GM18520 (cell line): Measurements from ENCODE around the gene ATF4.

ENCODE experiments used
- ATAC-seq: cut with Tn5 transposase; IDR thresholded peaks from one replicate; pipeline ENCODE4 v1.9.1; 2021; ENCODE audit not compliant: unreplicated experiment

ATF4 gene, protein sequence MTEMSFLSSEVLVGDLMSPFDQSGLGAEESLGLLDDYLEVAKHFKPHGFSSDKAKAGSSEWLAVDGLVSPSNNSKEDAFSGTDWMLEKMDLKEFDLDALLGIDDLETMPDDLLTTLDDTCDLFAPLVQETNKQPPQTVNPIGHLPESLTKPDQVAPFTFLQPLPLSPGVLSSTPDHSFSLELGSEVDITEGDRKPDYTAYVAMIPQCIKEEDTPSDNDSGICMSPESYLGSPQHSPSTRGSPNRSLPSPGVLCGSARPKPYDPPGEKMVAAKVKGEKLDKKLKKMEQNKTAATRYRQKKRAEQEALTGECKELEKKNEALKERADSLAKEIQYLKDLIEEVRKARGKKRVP

DNA sequence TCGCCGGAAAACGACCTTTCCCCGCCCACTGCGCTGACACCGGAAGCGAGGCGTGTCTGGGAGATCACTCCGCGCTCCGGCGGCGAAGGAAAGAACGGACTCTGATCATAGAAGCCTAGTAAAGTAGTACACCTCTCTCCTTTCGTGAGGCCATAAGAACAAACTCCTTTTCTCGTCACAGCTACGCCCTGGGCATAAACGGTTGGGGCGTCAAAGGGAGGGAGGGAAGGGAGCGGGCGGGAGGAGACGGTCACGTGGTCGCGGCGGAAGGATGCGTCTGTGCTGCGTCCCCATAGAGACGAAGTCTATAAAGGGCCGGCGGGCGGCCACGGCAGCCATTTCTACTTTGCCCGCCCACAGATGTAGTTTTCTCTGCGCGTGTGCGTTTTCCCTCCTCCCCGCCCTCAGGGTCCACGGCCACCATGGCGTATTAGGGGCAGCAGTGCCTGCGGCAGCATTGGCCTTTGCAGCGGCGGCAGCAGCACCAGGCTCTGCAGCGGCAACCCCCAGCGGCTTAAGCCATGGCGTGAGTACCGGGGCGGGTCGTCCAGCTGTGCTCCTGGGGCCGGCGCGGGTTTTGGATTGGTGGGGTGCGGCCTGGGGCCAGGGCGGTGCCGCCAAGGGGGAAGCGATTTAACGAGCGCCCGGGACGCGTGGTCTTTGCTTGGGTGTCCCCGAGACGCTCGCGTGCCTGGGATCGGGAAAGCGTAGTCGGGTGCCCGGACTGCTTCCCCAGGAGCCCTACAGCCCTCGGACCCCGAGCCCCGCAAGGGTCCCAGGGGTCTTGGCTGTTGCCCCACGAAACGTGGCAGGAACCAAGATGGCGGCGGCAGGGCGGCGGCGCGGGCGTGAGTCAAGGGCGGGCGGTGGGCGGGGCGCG lies at the start of gene ATF4:
Gene ATF4 (plus strand): TSS at position 337 of the 880 bp plus-strand sequence. CDS start 884 bp downstream, outside the sequence.
- ATAC-seq, result peak; percentile 22

DNA sequence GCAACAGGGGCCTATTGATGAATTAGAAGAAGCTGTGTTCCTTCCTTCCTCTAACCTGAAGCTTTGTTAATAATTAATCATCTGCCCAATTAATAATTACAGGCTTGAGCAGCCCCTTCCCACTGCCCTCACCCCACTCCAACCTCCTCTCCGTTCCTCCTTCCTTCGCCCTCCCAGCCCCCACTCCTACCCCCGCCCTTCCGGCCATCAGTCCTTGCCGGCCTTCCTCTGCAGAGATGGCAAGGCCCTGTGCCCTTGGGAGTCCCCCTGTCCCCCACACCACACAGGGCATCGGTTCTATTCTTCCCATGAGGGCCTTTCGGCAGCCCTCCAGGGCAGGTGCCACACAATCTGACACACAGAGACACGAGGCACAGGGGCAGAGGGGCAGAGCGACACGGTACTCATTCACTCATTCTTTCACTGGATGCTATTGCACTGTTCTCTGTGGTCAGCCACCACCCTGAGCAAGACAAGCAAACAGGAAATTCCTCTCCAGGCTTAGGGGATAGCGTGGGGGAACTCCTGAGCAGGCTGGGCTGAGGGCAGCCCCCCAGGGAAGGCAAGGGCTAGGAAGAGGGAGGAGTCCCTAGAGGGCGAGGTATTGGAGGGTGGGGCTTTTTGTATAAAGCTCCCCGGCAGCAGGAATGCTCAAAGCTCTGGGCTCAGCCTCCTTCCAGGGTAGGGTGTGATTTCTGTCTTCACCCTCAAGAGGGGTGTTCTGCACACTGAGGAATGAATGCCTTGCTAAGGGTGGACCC lies 48.8 kb upstream of the ATF4 start:
- peak; percentile 39 for ATAC-seq

DNA sequence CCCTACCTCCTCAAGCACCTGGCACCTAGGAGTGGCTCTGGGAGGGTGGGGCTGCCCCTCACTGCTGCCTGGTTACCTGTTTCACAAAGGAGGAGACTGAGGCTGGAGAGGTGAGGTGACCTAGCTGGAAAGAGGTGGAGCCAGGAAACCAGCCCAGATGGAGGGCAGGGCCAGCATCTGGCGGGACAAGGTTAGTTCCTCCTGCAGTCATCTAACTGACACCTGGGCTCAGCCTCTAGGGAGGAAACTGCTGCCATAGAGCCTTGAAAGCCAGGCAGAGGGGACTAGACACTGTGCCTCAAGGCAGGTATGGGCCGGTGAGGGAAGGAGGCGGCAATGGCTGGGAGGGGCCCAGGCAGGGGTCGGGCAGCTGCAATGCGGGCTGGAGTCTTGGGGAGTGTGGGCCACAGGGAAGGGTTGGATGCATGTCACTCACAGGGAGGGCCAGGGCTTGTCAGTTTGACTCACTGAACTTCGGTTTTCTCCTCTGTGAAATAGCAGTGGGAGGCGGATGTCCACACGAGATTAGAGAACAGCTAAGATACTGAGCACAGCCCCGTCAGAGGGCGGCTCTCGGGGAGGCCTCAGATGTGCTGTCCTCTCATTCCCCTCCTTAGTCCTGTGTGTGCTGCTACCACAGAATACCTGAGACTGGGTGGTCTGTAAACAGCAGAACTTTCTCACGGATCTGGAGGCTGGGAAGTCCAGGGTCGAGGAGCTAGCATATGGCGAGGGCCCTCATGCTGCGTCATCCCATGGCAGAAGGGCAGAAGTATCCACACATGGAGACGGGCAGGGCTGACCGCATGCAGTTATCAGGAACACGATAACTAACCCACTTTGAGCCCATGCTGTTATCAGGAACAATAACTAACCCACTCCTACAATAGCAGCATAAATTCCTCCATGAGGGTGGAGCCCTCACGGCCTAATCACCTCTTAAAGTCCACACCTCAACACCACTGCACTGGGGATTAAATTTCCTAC lies 47.5 kb upstream of the ATF4 start:
- ATAC-seq, result no peak

DNA sequence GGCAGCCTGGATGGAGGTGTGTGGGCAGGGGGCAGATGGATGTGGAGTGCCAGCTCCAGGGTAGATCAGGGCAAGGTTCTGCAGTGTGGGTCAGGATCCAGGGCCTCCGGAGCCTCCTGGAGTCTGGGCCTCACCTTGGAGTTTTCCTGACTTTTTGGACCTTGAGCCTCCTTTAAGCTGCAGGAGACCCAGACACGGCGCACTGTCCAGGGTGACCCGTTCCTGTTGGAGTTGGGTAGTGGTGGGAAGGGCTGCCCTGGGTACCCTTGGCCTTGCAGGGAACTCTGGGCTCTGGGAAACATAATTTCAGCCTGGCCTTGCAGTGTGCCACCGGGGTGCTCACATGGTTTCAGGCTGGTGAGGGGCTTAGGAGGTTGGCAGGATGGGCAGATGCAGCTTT lies 46.5 kb upstream of the ATF4 start:
- ATAC-seq, result no peak

DNA sequence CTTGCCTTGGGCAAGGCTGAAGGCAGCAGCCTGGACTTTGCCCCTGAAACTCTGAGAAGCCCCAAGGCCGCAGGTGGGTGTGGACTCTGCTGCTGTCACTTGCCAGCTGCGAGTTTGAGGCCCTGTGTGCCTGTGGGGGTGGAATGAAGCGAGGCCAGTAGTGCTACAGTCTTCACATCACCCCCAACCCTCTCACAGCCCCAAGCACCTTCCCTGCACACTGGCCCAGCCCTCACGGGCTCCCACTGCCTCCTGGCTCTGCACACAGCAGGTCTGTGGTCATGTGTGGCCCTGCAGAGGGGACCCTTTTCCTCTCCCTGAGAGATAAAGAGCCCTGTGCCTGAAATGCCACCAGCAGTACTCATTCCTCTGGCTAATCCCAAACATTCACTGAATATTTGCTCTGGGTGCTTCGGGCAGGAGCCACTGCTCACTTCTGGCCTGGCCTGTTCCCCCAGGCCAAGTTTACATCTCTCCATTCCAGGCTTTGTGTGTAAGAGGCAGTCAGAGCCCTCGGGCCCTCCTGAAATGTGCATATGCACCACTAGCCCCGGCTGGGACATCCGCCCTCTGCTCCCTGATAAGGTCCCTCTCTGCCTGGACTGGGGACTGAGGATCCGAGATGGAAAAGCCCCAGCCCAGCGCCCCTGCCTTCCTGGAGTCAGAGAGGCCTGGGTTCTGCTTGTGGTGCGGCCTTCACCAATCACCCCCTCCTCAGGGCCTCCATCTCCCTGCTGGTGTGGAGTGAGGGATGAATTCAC lies 45.8 kb upstream of the ATF4 start:
- ATAC-seq, result no peak

DNA sequence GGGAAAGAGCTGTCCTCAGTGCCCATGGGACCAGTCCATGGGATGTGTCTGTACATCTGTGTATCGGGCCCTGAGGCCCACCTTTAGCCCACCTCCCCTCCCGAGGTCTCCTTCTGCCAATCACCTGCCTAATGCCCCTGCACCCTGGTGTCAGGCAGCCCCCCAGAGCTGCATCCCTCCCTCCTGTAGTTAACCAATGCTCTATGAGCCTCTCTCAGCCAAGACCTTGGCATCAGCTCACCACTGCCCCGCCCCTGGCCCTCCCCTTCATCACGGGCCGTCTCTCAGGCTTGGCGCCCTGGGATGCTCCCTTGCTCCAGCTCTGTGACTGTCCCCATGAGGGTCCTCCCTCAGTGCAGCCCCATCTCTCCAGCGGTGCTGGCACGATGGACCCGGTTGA lies 45.0 kb upstream of the ATF4 start:
- no peak for ATAC-seq

DNA sequence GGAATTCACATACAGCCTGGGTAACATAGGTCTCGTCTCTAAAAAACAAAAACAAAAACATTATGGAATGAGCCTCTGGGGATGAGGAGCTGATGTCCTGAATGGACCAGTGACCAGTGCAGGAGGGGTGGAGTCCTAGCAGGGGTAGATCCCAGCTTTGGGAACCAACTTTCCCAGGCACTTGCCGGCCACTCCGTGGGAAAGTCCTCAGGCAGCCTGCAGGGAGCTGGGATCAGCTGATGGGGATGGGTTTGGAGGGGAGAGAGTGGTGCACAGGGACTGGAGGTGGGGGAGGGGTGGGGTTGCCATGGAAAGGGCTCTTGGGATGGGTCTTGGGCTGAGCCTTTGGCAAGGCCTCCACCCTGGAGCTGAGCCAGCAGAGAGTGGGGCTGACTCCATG lies 44.5 kb upstream of the ATF4 start:
- no peak for ATAC-seq

DNA sequence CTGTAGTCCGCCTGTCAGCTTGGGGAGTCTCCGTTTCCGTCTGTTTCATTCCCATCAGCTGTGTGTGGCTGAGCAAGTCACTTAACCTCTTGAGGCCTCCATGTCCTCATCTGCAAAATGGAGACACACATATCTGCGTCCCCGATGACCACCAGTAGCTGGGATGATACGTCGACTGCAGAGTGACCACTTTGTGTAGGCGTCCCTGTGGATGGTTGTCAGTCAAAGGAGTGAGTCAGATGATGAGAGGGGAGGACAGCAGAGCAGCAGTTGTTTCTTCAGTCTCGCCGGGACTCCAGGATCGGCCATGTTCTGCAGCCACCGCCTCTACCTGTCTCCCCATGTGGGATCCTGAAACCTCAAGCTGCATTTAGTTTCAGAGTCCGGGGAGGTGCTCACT lies 43.7 kb upstream of the ATF4 start:
- ATAC-seq, result no peak

DNA sequence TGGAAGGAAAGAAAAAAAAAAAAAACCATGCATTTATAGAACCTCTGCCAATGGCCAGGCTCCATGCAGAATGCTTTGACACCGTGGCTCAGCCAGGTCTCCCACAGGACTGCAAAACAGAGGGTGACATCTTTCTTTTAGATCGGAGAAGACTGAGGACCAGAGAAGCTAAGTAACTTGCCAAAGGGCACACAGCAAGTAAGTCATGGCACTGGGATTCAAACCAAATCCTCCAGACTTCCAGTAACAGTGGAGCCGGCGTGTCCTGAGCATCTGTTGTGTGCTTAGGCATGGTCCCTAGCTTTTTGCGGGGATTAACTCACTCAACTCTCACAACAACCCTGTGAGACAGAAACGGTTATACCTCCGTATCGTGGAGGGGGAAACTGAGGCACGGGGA lies 42.8 kb upstream of the ATF4 start:
- ATAC-seq, result no peak

DNA sequence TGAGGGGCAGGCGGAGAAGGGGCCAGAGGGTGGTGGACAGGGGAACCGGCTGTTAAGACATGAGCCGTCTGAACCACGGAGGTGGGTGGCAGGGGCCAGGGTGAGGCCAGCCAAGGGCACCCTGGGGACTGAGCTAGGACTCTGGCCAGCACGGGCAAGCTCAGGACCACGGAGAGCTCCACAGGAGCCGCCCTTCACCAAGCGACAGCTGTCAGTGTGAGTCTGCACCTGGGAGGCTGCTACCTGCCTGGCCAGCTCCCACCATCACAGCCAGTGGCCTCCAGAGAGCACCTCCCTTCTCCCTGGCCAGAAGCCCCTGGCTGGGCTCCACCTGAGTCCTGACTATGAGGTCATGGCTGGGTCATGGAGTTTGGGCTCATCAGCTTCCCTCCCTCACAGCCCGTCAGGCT lies 41.9 kb upstream of the ATF4 start:
- ATAC-seq, result no peak

DNA sequence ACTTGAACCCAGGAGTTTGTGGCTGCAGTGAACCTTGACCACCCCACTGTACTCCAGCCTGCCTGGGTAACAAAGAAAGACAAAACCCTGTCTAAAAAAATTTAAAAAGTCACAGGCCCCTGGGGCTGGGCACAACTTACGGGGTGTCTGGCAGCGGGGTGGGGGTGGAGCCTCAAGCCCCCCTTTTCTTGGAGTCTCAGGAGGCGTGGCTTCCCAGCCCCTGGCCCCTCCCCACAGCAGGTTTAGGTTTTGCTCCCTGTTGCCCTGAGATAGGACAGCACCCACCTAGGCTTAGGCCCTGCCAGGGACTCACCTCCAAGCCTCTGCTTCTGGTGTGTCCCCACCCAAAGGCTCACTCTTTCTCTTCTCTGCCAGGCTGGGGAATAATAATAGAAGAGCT lies 41.1 kb upstream of the ATF4 start:
- no peak for ATAC-seq

DNA sequence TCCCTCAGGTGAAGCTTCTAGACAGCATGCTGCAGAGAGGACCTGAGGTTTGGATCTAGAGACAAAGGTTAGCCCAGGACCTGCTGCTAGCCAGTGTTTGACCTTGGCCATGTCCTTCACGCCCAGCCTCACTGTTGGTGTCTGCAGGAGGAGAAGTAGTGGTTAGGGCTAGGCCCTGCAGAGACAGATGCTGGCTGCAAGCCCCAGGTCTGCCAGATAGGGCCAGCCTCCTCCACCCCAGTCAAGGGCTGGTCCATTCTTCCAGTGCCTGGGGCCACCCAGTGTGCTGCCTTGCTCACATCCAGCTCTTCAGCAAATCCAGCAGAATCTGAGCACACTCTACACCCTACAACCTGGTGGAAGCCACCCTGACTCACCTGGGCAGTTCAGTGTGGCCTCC lies 39.8 kb upstream of the ATF4 start:
- no peak for ATAC-seq

DNA sequence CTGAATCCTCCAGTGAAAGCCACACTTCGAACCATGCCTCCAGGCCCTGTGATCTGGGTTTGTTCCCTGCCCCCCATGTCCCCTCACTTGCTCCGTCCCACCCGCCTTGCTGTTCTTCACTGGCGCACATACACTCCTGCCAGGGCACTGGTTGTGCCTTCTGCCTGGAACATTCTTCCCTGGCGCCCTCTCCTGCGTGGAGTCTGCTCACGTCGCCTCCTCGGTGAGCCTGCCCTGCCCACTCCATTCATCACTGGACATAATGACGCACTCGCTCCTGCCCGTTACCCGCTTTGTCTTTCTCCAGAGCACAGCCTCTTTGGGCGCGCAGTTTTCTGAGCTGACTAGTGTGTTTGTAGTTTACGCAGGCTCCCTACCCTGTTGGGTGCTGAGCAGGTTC lies 39.3 kb upstream of the ATF4 start:
- ATAC-seq, result no peak

DNA sequence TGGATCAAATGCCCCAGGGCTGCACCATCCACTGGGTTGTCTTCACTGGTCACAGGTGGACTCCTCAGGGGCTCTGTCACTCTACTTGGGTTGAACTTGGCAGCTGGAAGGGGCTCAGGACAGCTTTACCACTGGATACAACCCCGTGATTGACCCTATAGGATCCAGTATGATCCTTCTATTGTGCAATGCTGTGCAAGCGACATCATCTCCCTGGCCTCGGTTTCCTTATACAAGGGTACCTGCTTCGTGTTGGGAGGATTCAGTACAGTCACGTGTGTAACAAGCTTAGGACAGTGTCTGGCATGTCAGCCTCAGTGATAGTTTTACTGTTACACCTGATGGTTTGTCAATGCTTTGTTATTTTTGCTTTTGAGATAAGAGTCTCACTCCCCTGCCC lies 38.8 kb upstream of the ATF4 start:
- ATAC-seq, result no peak

DNA sequence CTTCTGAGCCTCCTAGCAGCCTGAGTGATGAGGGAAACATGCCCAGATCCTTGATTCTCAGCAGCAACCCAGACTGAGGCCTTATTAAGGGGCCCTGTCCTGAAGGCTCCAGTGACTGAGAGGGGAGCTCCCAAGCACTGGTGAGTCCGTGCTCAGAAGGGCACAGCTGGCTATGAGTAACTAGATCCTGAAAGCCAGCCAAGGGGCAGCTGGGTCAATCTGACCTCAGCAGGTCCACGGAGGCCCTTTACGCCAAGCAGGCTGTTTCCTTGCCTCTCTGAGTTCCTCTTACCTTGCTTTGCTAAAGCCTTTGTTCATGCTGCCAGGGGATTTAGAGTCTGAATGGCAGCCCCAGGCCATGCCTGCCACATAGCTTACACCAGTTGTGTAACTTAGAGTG lies 37.6 kb upstream of the ATF4 start:
- ATAC-seq, result no peak

DNA sequence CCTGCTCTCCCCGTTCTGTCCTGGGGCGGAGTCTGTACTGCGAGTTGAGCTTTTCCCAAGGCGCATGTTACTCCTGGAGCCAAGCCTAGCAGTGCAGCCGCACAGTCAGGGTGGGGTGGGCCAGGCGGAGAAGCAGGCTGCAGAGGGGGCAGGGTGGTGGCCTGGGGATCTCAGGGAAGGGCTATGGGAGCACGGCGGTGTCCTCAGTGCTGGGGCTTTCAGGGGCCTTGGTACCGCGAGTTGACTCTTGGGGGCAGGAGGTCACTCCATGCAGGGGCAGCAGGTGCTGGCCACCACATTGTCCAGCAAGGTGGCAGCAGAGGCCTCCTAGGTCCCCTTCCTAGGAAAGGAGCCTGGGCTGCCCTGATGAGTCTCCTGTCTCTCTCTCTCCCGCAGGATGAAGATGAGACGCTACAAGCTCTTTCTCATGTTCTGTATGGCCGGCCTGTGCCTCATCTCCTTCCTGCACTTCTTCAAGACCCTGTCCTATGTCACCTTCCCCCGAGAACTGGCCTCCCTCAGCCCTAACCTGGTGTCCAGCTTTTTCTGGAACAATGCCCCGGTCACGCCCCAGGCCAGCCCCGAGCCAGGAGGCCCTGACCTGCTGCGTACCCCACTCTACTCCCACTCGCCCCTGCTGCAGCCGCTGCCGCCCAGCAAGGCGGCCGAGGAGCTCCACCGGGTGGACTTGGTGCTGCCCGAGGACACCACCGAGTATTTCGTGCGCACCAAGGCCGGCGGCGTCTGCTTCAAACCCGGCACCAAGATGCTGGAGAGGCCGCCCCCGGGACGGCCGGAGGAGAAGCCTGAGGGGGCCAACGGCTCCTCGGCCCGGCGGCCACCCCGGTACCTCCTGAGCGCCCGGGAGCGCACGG lies 33.2 kb upstream of the ATF4 start:
- no peak for ATAC-seq

DNA sequence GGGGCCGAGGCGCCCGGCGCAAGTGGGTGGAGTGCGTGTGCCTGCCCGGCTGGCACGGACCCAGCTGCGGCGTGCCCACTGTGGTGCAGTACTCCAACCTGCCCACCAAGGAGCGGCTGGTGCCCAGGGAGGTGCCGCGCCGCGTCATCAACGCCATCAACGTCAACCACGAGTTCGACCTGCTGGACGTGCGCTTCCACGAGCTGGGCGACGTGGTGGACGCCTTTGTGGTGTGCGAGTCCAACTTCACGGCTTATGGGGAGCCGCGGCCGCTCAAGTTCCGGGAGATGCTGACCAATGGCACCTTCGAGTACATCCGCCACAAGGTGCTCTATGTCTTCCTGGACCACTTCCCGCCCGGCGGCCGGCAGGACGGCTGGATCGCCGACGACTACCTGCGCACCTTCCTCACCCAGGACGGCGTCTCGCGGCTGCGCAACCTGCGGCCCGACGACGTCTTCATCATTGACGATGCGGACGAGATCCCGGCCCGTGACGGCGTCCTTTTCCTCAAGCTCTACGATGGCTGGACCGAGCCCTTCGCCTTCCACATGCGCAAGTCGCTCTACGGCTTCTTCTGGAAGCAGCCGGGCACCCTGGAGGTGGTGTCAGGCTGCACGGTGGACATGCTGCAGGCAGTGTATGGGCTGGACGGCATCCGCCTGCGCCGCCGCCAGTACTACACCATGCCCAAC lies 32.4 kb upstream of the ATF4 start:
- no peak for ATAC-seq

DNA sequence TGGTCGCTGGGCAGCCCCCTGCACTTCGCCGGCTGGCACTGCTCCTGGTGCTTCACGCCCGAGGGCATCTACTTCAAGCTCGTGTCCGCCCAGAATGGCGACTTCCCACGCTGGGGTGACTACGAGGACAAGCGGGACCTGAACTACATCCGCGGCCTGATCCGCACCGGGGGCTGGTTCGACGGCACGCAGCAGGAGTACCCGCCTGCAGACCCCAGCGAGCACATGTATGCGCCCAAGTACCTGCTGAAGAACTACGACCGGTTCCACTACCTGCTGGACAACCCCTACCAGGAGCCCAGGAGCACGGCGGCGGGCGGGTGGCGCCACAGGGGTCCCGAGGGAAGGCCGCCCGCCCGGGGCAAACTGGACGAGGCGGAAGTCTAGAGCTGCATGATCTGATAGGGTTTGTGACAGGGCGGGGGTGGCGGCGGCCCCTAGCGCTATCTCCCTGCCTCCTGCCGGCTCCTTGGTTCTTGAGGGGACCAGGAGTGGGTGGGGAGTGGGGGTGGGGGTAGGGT lies 31.7 kb upstream of the ATF4 start:
- no peak for ATAC-seq
